Activated CD8-positive, alpha-beta T cell treated with anti-CD3 and anti-CD28 coated beads for 36 hours (primary cell): ENCODE data around the gene ZDHHC5. TPM values are rescaled to one million over a fixed set of nuclear protein-coding genes. Genes with fewer than 3 reads are reported as not detected.
A peak's percentile ranks its signal among the peaks of the same experiment; 100 is the strongest.

Source experiments
- ATAC-seq: fragments of 200-7000 bp; cut with Tn5 transposase; one replicate; pipeline ENCODE4 v1.10.0; 2021; ENCODE audit warnings: mild to moderate bottlenecking, moderate library complexity
- CTCF ChIA-PET: fragments of 350-600 bp; sonication (Branson Sonifier 250); formaldehyde crosslinking; loops from one replicate; lab custom pipeline; 2021; ENCODE audit warnings: antibody characterized with exemption; lab: Charles Lee
- POLR2A ChIA-PET: fragments of 350-600 bp; sonication (Branson Sonifier 250); formaldehyde crosslinking; loops from one replicate; lab custom pipeline; 2021; ENCODE audit warnings: antibody characterized with exemption; lab: Charles Lee
- DNase-seq: peaks from one replicate; pipeline ENCODE4 v3.0.0-alpha.2; 2020
- H3K27ac Mint-ChIP-seq: one replicate; pipeline ENCODE4 v1.8.0; 2021; ENCODE audit warnings: mild to moderate bottlenecking, mixed read lengths
- H3K27me3 Mint-ChIP-seq: one replicate; pipeline ENCODE4 v1.8.0; 2021; ENCODE audit warnings: mixed read lengths
- H3K36me3 Mint-ChIP-seq: one replicate; pipeline ENCODE4 v1.8.0; 2021; ENCODE audit warnings: low read depth, mixed read lengths
- H3K4me1 Mint-ChIP-seq: one replicate; pipeline ENCODE4 v1.8.0; 2021; ENCODE audit warnings: low read depth, mixed read lengths
- H3K4me3 Mint-ChIP-seq: one replicate; pipeline ENCODE4 v1.8.0; 2021; ENCODE audit warnings: mild to moderate bottlenecking, moderate library complexity, mixed read lengths
- H3K9me3 Mint-ChIP-seq: one replicate; pipeline ENCODE4 v1.8.0; 2021; ENCODE audit warnings: mixed read lengths
- intact Hi-C: fragments of 100-400 bp; cut with micrococcal nuclease; formaldehyde crosslinking; loops from one replicate; pipeline ENCODE4 v1.10.0; 2022
- microRNA-seq: library from miRNA; unstranded; fragments of <30 nt; microRNA quantifications from one replicate; pipeline ENCODE4 v1.2.0, GENCODE V29; 2022; ENCODE audit warnings: borderline microRNAs expressed, borderline replicate concordance
- total RNA-seq, 2 experiments: library from RNA; stranded (reverse); gene quantifications; one replicate each; pipeline ENCODE4 v1.2.3, GENCODE V29; 2021
- TF ChIP-seq, protein P1 (sequence below): fragments of 200-600 bp; IDR thresholded peaks from one replicate; pipeline ENCODE4 v1.8.0; 2022; ENCODE audit warnings: antibody characterized with exemption, mild to moderate bottlenecking

Gene ZDHHC5
- total RNA-seq, 2 experiments from 2014 or later, result 53.7 to 54.8 TPM

DNA sequence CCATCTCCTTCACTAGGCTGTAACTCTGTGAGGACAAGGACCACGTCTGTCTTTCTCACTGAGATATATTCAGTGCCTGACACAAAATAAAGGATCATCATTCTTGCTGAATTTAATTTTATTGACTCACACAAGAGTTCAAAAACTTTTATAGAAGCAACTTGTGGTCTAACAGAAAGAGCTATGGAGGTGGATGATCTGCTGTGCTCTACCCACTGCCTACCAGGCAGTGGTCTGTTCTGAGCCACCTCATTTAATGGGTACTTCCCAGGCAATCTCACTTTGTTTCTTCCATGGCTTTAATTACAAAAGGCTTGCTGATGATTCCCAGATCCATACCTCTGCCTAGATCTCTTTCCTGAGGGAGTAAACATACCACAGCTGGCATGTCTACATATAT lies 79.0 kb downstream of the ZDHHC5 start:
- intact Hi-C loops, result no loop called here
- POLR2A ChIA-PET, result interaction anchor here (1.1 to 1.8 kb wide), 2 partner anchors 10 to 13 kb away, joined by 3 to 5 read pairs; no protein-coding TSS in a partner anchor
- DNase-seq (no peak), ATAC-seq (no peak)
- Mint-ChIP-seq H3K4me3 (no peak overlapping the region), H3K36me3 (peaks cover 48% of the 10 kb centered on the region), H3K9me3 (no peaks in the 10 kb centered on the region), H3K4me1 (peaks cover 38% of the 10 kb centered on the region), H3K27ac (peak overlapping the region; percentile 59), H3K27me3 (no peaks in the 10 kb centered on the region)
- CTCF ChIA-PET, result interaction anchor here (0.6 to 12.2 kb wide), 6 partner anchors 28 to 102 kb away, joined by 3 to 142 read pairs (median 3); no protein-coding TSS in a partner anchor
- TF ChIP-seq, protein P1, sequence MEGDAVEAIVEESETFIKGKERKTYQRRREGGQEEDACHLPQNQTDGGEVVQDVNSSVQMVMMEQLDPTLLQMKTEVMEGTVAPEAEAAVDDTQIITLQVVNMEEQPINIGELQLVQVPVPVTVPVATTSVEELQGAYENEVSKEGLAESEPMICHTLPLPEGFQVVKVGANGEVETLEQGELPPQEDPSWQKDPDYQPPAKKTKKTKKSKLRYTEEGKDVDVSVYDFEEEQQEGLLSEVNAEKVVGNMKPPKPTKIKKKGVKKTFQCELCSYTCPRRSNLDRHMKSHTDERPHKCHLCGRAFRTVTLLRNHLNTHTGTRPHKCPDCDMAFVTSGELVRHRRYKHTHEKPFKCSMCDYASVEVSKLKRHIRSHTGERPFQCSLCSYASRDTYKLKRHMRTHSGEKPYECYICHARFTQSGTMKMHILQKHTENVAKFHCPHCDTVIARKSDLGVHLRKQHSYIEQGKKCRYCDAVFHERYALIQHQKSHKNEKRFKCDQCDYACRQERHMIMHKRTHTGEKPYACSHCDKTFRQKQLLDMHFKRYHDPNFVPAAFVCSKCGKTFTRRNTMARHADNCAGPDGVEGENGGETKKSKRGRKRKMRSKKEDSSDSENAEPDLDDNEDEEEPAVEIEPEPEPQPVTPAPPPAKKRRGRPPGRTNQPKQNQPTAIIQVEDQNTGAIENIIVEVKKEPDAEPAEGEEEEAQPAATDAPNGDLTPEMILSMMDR, result no peak

Small RNA genes lying within 50 kb of the gene (microRNA-seq; reads per million reads assigned to microRNA genes)
- 82.7 reads per million, percentile 66 among the genes with 10 or more reads in this experiment for gene MIR130A

Other genes with a start within 250 kb of the ZDHHC5 start
- 100 to 1,000 TPM; 294 to 300 TPM for gene SLC43A3, start 241.0 kb upstream of the ZDHHC5 start, total RNA-seq
- under 1 TPM; 0.23 to 0.27 TPM for gene RTN4RL2, start 207.6 kb upstream of the ZDHHC5 start, total RNA-seq
- 10 to 100 TPM; 32.1 to 34.0 TPM for gene SLC43A1, start 152.4 kb upstream of the ZDHHC5 start, total RNA-seq
- gene TIMM10, start 137.4 kb upstream of the ZDHHC5 start, total RNA-seq, result 10 to 100 TPM; 75.2 to 84.2 TPM
- not detected for gene SMTNL1, start 130.5 kb upstream of the ZDHHC5 start, total RNA-seq
- 100 to 1,000 TPM; 148 to 159 TPM for gene UBE2L6, start 100.4 kb upstream of the ZDHHC5 start, total RNA-seq
- gene SERPING1, start 70.4 kb upstream of the ZDHHC5 start, total RNA-seq, result not detected
- under 1 TPM; 0.43 to 0.54 TPM for gene YPEL4, start 18.2 kb upstream of the ZDHHC5 start, total RNA-seq
- 10 to 100 TPM; 16.2 to 16.9 TPM for gene CLP1, start 10.4 kb upstream of the ZDHHC5 start, total RNA-seq
- 10 to 100 TPM in 1 of 2 experiments, 1 to 10 TPM in 1; 9.1 to 10.3 TPM for gene MED19, start 44.1 kb downstream of the ZDHHC5 start, total RNA-seq
- gene TMX2, start 44.5 kb downstream of the ZDHHC5 start, total RNA-seq, result 10 to 100 TPM; 53.1 to 58.6 TPM
- 100 to 1,000 TPM; 257 to 265 TPM for gene SELENOH, start 73.4 kb downstream of the ZDHHC5 start, total RNA-seq
- gene BTBD18, start 83.7 kb downstream of the ZDHHC5 start, total RNA-seq, result not detected
- 1 to 10 TPM; 7.3 to 7.9 TPM for gene CTNND1, start 93.7 kb downstream of the ZDHHC5 start, total RNA-seq